Measurements from ENCODE around the gene DARS2.
"Not testable (repeated sequence)": the region's sequence is repeated elsewhere in the genome, so short reads cannot be mapped to it uniquely, and the experiment has no call there.

The DARS2 gene

DNA sequence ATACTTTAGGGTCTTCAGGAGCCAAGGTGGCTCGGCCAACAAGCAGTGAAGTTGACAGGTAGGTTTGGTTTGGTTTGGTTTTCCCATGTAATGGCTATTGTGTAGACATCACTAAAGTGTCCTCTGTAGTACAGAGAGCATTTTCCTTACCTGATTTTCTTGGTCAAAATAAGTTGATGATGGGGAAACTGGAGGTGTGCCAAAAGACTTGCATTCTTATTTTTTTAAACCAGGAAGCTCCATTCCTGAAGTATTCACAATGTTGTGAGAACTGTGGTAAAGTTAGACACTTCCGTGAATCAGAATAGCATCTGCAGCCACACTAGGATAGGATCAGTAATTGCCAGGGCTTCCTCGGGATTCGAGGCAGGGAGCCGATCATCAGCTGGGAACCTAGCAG, 46.6 kb downstream of the DARS2 start:
- no peak overlapping the region for H3K4me3 ChIP-seq (replicated peaks; ENCODE audit: low read depth, low read length)
- no peak for DNase-seq (ENCODE audit: low read depth)
- TF ChIP-seq CTCF (IDR thresholded peaks at IDR 0.05; ENCODE audit: low read length, missing control alignments) = no peak

DNA sequence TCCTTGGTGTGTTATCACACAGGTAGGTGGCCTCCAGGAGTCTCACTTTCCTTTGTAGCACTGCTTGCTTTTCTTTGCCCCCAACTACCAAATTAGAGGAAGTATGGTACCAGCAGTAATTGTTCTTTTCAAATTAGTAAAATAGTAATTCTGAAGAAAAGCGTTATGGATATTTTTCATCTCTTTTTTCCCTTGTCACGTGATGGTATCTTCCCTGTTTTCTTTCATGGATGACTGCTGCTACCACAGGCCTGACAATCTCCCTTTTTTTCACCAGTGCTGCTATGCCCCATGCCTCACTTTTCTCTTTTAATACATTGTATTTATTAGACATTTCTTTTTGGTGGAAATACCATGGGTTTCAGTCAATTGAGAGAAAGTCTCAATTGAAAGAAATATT, 47.0 kb downstream of the DARS2 start:
- no peak for TF ChIP-seq CTCF (IDR thresholded peaks at IDR 0.05; ENCODE audit: low read length, missing control alignments)
- no peak overlapping the region for H3K4me3 ChIP-seq (replicated peaks; ENCODE audit: low read depth, low read length)
- DNase-seq (ENCODE audit: low read depth) = no peak

GRCh38 chr1:173876732-173877131, 52.3 kb downstream of the DARS2 start:
- no peak for DNase-seq (ENCODE audit: low read depth)
- H3K4me3 ChIP-seq (replicated peaks; ENCODE audit: low read depth, low read length) = no peak overlapping the region
- TF ChIP-seq CTCF (IDR thresholded peaks at IDR 0.05; ENCODE audit: low read length, missing control alignments) = no peak

DNA sequence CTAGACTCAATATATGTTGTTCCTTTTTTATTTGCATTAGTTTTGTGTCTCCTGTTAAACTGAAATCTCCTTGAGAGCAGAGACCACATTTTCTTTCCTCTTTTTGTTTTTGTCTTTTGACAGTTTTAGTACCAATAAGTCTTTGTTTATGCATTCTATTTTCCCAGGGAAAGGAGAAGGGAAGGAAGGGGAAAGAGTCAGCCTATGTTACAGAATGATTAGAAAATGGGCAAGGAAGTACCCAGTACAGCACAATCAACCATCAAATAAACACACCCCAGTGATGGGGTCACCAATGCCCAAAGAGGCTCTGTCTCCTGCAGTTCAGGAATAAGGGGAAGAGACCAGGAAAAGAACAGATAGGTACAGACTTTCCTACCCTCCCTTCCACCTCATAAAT, 53.8 kb downstream of the DARS2 start:
- H3K4me3 ChIP-seq (replicated peaks; ENCODE audit: low read depth, low read length) = no peak overlapping the region
- TF ChIP-seq CTCF (IDR thresholded peaks at IDR 0.05; ENCODE audit: low read length, missing control alignments) = no peak
- no peak for DNase-seq (ENCODE audit: low read depth)

GRCh38 chr1:173881117-173881516, 56.6 kb downstream of the DARS2 start:
- not testable (repeated sequence) for H3K4me3 ChIP-seq (replicated peaks; ENCODE audit: low read depth, low read length); DNase-seq (ENCODE audit: low read depth)

GRCh38 chr1:173884701-173885100, 60.2 kb downstream of the DARS2 start:
- H3K4me3 ChIP-seq (replicated peaks; ENCODE audit: low read depth, low read length) = no peak overlapping the region
- TF ChIP-seq CTCF (IDR thresholded peaks at IDR 0.05; ENCODE audit: low read length, missing control alignments) = no peak

GRCh38 chr1:173886746-173887611, 62.5 kb downstream of the DARS2 start:
- no peak for TF ChIP-seq CTCF (IDR thresholded peaks at IDR 0.05; ENCODE audit: low read length, missing control alignments)
- H3K4me3 ChIP-seq (replicated peaks; ENCODE audit: low read depth, low read length) = no peak overlapping the region
- DNase-seq (ENCODE audit: low read depth) = no peak

More at GRCh38 chr1:173884701-173885100, 60.2 kb downstream of the DARS2 start:
- no peak for DNase-seq (ENCODE audit: low read depth)
